ENCODE results near the gene SUPT20H.

GRCh38 chr13:37014609-37015008, 44.9 kb downstream of the SUPT20H start:
- TF ChIP-seq SNAI2 (CRISPR knock-in tag; IDR thresholded peaks at IDR 0.05) (no peak), ZNF565 (CRISPR knock-in tag; conservative IDR thresholded peaks at IDR 0.05; ENCODE audit: low read depth) (no peak), ARNTL (CRISPR knock-in tag; IDR thresholded peaks at IDR 0.05; ENCODE audit: borderline replicate concordance, low read depth) (no peak), RARB (CRISPR knock-in tag; IDR thresholded peaks at IDR 0.05) (no peak), PATZ1 (CRISPR knock-in tag; IDR thresholded peaks at IDR 0.05; ENCODE audit: borderline replicate concordance) (no peak), TCF4 (CRISPR knock-in tag; IDR thresholded peaks at IDR 0.05; ENCODE audit: borderline replicate concordance) (no peak), ZFP30 (CRISPR knock-in tag; IDR thresholded peaks at IDR 0.05) (no peak), PPARA (CRISPR knock-in tag; IDR thresholded peaks at IDR 0.05; ENCODE audit: borderline replicate concordance) (no peak), TSHZ2 (CRISPR knock-in tag; IDR thresholded peaks at IDR 0.05) (no peak), CREB5 (CRISPR knock-in tag; IDR thresholded peaks at IDR 0.05; ENCODE audit: low read depth) (no peak), GLIS3 (CRISPR knock-in tag; IDR thresholded peaks at IDR 0.05) (no peak), POU6F1 (CRISPR knock-in tag; IDR thresholded peaks at IDR 0.05; ENCODE audit: borderline replicate concordance, low read depth) (no peak), ISL1 (CRISPR knock-in tag; IDR thresholded peaks at IDR 0.05) (no peak), TOX (CRISPR knock-in tag; IDR thresholded peaks at IDR 0.05; ENCODE audit: borderline replicate concordance) (no peak)

All from SK-N-SH treated with all-trans-retinoic acid at 6 μM for 48 hours (cell line).